Adrenal gland (tissue), 12 donors: ENCODE measurements around the gene UBAC2. TPM values are rescaled to one million over a fixed set of nuclear protein-coding genes. Genes with fewer than 3 reads are reported as not detected.

Experiments used
- DNase-seq, 7 donors: peaks; one replicate each; pipeline ENCODE4 v3.0.0-alpha.2; 2019 to 2020
- H3K27ac ChIP-seq, 5 donors: fragments of 200-600 bp; sonication (generic) in 4 of 5; 1 replicate in 3 of 5; 2 replicates in 2 of 5; pipeline versions ENCODE4 v1.5.1 to v1.8.0; 2016 to 2020; ENCODE audit warnings: mild to moderate bottlenecking in 1 of 5
- H3K27me3 ChIP-seq: fragments of 200-600 bp; 2 replicates; pipeline ENCODE4 v1.8.0; 2021
- H3K36me3 ChIP-seq, 2 donors: fragments of 200-600 bp; replicated peaks in 1 of 2; 1 replicate in 1 of 2; 2 replicates in 1 of 2; pipeline versions ENCODE4 v1.5.1 to v1.8.0; 2018 to 2022
- H3K4me1 ChIP-seq, 2 donors: fragments of 200-600 bp; replicated peaks in 1 of 2; 1 replicate in 1 of 2; 2 replicates in 1 of 2; pipeline versions ENCODE4 v1.5.1 to v1.8.0; 2018 to 2021
- H3K4me3 ChIP-seq, 4 donors: fragments of 200-600 bp; sonication (generic) in 3 of 4; one replicate each; pipeline ENCODE4 v1.5.1; 2016 to 2018
- H3K9me3 ChIP-seq, 3 donors: fragments of 200-600 bp; sonication (generic) in 1 of 3; replicated peaks in 1 of 3; 1 replicate in 2 of 3; 2 replicates in 1 of 3; pipeline versions ENCODE4 v1.5.1 to v1.8.0; 2016 to 2021
- POLR2A ChIP-seq, 2 donors: fragments of 450-650 bp; IDR thresholded peaks; one replicate each; pipeline ENCODE4 v1.6.1; 2017; ENCODE audit warnings: antibody characterized with exemption in 2 of 2, mild to moderate bottlenecking in 2 of 2, moderate library complexity in 1 of 2
- WGBS, 4 donors: extraction: QIAGEN DNeasy Blood & Tissue Kit in 2 of 4; methylation state at CpG; one replicate each; pipeline versions ENCODE4 v1.1.5 to v1.1.7; 2013 to 2017; 5-methylcytosine and 5-hydroxymethylcytosine counted together
- intact Hi-C, 2 donors: fragments of 100-400 bp; cut with DNase I; formaldehyde crosslinking; loops; one replicate each; pipeline versions ENCODE4 v1.14.1 to v1.15.0; 2022 to 2023
- polyA plus RNA-seq, 3 donors: library from polyadenylated mRNA; stranded (reverse); fragments of 200-250 nt in 2 of 3; fragments of 350-450 nt in 1 of 3; fragmentation: Illumina TruSeq in 1 of 3; extraction: RNeasy Lipid Tissue Mini Kit (QIAGEN cat#74804) in 1 of 3; gene quantifications; one replicate each; pipeline ENCODE4 v1.2.3, GENCODE V29; 2013 to 2014
- total RNA-seq, 9 donors: library from RNA; depleted of rRNA in 4 of 9; stranded (reverse); fragments of >200 nt in 4 of 9; fragments of 120-200 nt in 1 of 9; fragmentation: NEBNext Ultra II Directional in 1 of 9; extraction: Animal tissue kit (Norgen Biotek cat#: 25700) in 1 of 9; gene quantifications; one replicate each; pipeline versions ENCODE4 v1.1.0 to v1.2.4, GENCODE V29; 2013 to 2023
- TF ChIP-seq, protein P1 (sequence below), 6 experiments: fragments of 450-650 bp in 4 of 6; fragments of 200-600 bp in 2 of 6; sonication (generic) in 1 of 6; IDR thresholded peaks; 1 replicate in 5 of 6; 2 replicates in 1 of 6; pipeline versions ENCODE4 v1.5.1 to v1.8.0; 2016 to 2021; ENCODE audit warnings: antibody characterized with exemption in 6 of 6, mild to moderate bottlenecking in 2 of 6, moderate library complexity in 1 of 6
- donor health status: healthy with polysubstance abuse.
- donor health status: Bipolar disorder and iron deficiency.
- donor health status: DM: yes; HTN: yes; CAD: no.
- donor health status: DM: no; HTN: no; CAD: no.
- donor health status: DM: no; HTN: no; CAD: no.
- donor health status: DM: yes; HTN: yes; CAD: no.

The UBAC2 gene
- total and polyA plus RNA-seq, 12 donors = 46.3 to 67.8 (median 53.5) TPM

DNA sequence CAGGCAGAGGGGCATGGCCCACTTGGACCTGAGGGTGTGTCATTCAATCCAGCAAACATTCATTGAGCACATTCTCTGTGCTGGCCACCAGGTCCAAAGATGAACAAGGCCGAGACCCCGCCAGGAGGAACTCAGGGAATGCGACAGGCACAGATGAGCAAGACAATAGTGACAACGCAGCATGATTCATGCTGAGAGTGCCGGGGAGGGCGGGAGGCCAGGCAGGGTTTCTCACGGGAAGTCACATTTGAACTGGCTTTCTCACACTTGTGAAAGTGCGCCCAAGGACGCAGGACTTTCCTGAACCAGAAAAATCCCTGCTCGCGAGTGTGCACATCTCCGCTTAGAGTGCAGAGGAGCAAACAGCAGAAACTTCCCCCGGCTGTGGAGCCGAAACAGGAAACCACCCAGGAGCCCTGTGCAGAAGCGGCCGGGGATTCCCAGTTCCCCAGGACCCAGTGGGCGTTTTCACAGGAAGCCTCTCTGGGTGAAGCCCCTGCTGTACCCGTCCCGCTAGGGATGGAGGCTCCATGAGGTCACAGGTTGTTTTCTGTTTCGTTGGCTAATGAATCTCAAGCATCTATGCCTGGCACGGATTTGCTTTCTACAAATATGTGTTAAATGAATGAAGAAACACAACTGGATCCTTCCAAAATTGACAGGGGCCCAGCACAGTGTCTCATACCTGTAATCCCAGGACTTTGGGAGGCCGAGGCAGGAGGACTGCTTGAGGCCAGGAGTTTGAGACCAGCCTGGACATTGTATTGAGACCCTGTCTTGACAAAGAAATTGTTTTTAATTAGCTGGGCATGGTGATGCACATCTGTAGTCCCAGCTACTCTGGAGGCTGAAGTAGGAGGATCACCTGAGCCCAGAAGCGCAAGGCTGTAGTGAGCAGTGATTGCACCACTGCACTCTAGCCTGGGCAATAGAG, 232.2 kb downstream of the UBAC2 start:
- WGBS, 4 donors = 12 to 40% (median 20%) methylated on average over 9 to 23 of the region's 23 CpGs
- Histone ChIP-seq H3K4me3 (peak overlapping the region in 1 of 4 donors; percentile 27), H3K27ac (peak overlapping the region in 3 of 5 donors; percentile 12 to 87 (median 60)), H3K9me3 (no peaks in the 10 kb centered on the region), H3K4me1 (peaks cover 0 to 15% of the 10 kb centered on the region in 2 donors), H3K36me3 (no peaks in the 10 kb centered on the region), H3K27me3 (no peaks in the 10 kb centered on the region)
- TF ChIP-seq, protein P1, sequence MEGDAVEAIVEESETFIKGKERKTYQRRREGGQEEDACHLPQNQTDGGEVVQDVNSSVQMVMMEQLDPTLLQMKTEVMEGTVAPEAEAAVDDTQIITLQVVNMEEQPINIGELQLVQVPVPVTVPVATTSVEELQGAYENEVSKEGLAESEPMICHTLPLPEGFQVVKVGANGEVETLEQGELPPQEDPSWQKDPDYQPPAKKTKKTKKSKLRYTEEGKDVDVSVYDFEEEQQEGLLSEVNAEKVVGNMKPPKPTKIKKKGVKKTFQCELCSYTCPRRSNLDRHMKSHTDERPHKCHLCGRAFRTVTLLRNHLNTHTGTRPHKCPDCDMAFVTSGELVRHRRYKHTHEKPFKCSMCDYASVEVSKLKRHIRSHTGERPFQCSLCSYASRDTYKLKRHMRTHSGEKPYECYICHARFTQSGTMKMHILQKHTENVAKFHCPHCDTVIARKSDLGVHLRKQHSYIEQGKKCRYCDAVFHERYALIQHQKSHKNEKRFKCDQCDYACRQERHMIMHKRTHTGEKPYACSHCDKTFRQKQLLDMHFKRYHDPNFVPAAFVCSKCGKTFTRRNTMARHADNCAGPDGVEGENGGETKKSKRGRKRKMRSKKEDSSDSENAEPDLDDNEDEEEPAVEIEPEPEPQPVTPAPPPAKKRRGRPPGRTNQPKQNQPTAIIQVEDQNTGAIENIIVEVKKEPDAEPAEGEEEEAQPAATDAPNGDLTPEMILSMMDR (IDR thresholded peaks at IDR 0.05) = no peak
- TF ChIP-seq POLR2A (IDR thresholded peaks at IDR 0.05) = no peak
- DNase-seq = peak; percentile 59 to 91 (median 87)
- intact Hi-C loops = loop anchor here in 1 of 2 donors (10.0 kb wide), 1 partner anchor 48 kb away; no protein-coding TSS in a partner anchor

- intact Hi-C loops = loop anchor here in 1 of 2 donors (10.0 kb wide), 1 partner anchor 49 kb away; no protein-coding TSS in a partner anchor
- Histone ChIP-seq H3K27ac (peak overlapping the region in 2 of 5 donors; percentile 60 to 87), H3K27me3 (no peaks in the 10 kb centered on the region), H3K36me3 (no peaks in the 10 kb centered on the region), H3K9me3 (no peaks in the 10 kb centered on the region), H3K4me3 (no peak overlapping the region), H3K4me1 (peaks cover 0 to 15% of the 10 kb centered on the region in 2 donors)
- no peak for DNase-seq
- TF ChIP-seq POLR2A (IDR thresholded peaks at IDR 0.05) = no peak
- TF ChIP-seq, protein P1 (IDR thresholded peaks at IDR 0.05) = no peak
- WGBS, 4 donors = 94 to 97% (median 96%) methylated on average over 6 to 8 of the region's 8 CpGs
Observed at GRCh38 chr13:99433543-99434075, 233.0 kb downstream of the UBAC2 start.

DNA sequence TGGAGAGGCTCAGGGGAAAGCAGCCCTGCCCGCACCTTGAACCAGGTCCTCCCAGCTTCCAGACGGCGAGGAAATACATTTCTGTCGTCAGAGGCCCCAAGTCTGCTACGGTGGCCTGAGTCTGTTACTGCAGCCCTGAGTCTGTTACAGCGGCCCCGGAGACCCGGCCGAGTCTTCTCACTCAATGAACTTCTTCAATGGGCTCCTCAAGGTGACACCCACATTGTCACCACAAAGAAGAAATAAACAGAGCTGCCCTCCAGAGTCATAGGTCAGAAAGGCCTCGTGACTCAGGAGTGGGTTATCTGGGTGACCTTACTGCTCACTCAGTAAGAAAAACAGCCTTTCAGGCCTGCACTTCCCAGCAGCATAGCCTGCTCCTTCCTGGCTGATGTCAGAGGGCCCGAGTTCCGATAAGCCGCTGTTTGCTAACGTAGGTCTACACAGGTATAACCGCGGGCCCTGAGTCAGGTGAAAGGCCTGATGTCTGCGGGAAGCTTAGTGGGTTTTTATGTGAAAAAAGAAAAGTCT, 233.7 kb downstream of the UBAC2 start:
- no peaks in the 10 kb centered on the region for H3K9me3 ChIP-seq
- peaks cover 3% of the 10 kb centered on the region for H3K27me3 ChIP-seq
- peak in 2 of 7 donors; percentile 15 to 44 for DNase-seq
- peaks cover 0 to 15% of the 10 kb centered on the region in 2 donors for H3K4me1 ChIP-seq
- H3K4me3 ChIP-seq = no peak overlapping the region
- intact Hi-C loops = loop anchor here in 1 of 2 donors (10.0 kb wide), 1 partner anchor 50 kb away; no protein-coding TSS in a partner anchor
- no peaks in the 10 kb centered on the region for H3K36me3 ChIP-seq
- no peak for TF ChIP-seq POLR2A (IDR thresholded peaks at IDR 0.05)
- TF ChIP-seq, protein P1 (IDR thresholded peaks at IDR 0.05) = peak in 1 of 6 experiments; percentile 5
- no peak overlapping the region for H3K27ac ChIP-seq
- 80 to 87% (median 84%) methylated on average over 17 of the region's 17 CpGs for WGBS, 4 donors

DNA sequence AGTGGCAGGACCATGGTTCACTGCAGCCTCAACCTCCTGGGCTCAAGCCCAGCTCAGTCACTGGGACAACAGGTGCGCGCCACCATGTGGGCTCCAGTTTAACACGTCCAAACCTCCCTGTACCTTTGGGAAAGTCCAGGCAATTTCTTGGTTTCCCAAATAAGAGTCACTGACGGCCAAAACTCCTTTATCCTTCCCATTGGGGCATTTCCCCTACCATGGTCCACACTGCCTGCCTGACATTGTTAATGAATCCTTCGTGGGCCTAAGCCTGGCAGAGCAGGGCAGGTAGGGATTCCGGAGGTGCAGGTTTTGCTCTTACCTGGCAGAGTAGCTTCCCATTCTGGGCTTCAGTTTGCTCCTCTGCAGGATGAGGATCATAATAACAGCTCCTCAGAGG, 234.5 kb downstream of the UBAC2 start:
- Histone ChIP-seq H3K27ac (no peak overlapping the region), H3K36me3 (no peaks in the 10 kb centered on the region), H3K4me1 (peaks cover 0 to 15% of the 10 kb centered on the region in 2 donors), H3K9me3 (no peaks in the 10 kb centered on the region), H3K4me3 (no peak overlapping the region), H3K27me3 (peaks cover 8% of the 10 kb centered on the region)
- WGBS, 4 donors = 84 to 100% (median 90%) methylated on average over 6 of the region's 6 CpGs
- intact Hi-C loops = loop anchor here (5.0 to 10.0 kb wide), 4 partner anchors 50 to 258 kb away; no protein-coding TSS in a partner anchor
- DNase-seq = no peak
- no peak for TF ChIP-seq POLR2A (IDR thresholded peaks at IDR 0.05)
- TF ChIP-seq, protein P1 (IDR thresholded peaks at IDR 0.05) = no peak
